Measurements from ENCODE around the gene BFAR.
"Not testable (repeated sequence)": the region's sequence is repeated elsewhere in the genome, so short reads cannot be mapped to it uniquely, and the experiment has no call there.

DNA sequence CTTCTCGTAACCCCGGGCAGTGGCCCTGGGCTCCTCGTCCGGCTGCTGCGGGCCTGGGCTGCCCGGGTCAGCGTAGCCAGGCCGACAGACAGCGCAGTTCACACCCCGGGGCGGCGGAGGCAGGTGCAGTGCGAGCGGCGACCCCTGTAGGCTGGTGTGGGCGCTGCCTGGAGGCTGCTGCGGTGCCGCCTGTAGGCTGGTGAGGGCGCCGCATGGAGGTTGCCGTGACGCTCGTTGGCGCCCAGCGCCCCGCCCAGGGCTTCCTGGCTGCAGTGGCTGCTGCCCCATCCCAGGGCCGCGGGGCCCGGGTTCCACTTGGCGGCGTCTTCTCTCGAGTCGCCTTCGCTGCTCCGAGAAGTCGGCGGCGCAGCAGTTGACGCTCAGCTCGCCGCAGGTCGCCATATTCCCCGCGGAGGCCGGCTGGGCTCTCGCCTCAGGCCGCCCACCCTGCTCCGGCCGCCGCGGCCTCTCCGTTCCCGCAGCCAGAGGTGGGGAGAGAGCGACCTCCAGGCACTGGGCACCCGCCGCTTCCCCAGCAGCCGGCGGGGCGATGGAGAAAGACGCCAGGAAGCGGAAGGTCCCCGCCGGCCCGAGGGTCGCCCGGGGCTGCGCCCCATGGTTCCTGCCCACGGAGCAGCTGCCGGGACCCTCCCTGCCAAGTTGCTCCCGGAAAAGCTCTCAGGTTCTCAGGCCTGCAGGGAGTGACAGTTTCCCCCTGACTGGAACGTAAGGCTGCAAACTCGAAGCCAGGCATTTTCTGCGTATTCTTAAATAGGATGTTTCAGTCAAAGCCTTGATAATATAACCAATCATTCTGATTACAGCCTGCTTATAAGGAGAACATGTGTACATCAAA lies 70.6 kb downstream of the BFAR start, which contains the start of gene NPIPA3:
- TF ChIP-seq, protein P1, sequence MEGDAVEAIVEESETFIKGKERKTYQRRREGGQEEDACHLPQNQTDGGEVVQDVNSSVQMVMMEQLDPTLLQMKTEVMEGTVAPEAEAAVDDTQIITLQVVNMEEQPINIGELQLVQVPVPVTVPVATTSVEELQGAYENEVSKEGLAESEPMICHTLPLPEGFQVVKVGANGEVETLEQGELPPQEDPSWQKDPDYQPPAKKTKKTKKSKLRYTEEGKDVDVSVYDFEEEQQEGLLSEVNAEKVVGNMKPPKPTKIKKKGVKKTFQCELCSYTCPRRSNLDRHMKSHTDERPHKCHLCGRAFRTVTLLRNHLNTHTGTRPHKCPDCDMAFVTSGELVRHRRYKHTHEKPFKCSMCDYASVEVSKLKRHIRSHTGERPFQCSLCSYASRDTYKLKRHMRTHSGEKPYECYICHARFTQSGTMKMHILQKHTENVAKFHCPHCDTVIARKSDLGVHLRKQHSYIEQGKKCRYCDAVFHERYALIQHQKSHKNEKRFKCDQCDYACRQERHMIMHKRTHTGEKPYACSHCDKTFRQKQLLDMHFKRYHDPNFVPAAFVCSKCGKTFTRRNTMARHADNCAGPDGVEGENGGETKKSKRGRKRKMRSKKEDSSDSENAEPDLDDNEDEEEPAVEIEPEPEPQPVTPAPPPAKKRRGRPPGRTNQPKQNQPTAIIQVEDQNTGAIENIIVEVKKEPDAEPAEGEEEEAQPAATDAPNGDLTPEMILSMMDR (IDR thresholded peaks at IDR 0.05; ENCODE audit: low read depth, low read length) = not testable (repeated sequence)
- TF ChIP-seq EZH2phosphoT487 (IDR thresholded peaks at IDR 0.05; ENCODE audit: low read depth) = not testable (repeated sequence)
